IMR-90 (cell line): ENCODE results near the gene SLC12A4.
A peak's percentile ranks its signal among the peaks of the same experiment; 100 is the strongest.

Experiments used
- CTCF ChIP-seq: conservative IDR thresholded peaks from 2 replicates; pipeline ENCODE4 v1.5.1; 2012; ENCODE audit warnings: mild to moderate bottlenecking, low read depth, low read length, improper control_type of control experiment
- FOS ChIP-seq: fragments of 150-350 bp; IDR thresholded peaks from 2 replicates; pipeline ENCODE4 v1.6.1; 2016; ENCODE audit warnings: low read depth, low read length
- MAFK ChIP-seq: IDR thresholded peaks from 2 replicates; pipeline ENCODE4 v1.6.1; 2012; ENCODE audit warnings: low read depth, low read length, improper control_type of control experiment
- MAZ ChIP-seq: IDR thresholded peaks from 2 replicates; pipeline ENCODE4 v1.6.1; 2012; ENCODE audit warnings: low read depth, mild to moderate bottlenecking, low read length, improper control_type of control experiment, moderate library complexity, borderline replicate concordance
- MXI1 ChIP-seq: IDR thresholded peaks from 2 replicates; pipeline ENCODE4 v1.6.1; 2012; ENCODE audit warnings: low read depth, mild to moderate bottlenecking, low read length, moderate library complexity, borderline replicate concordance
- POLR2A ChIP-seq: IDR thresholded peaks from 2 replicates; pipeline ENCODE4 v1.6.1; 2012; ENCODE audit warnings: mild to moderate bottlenecking, low read depth, low read length
- RAD21 ChIP-seq: IDR thresholded peaks from 2 replicates; pipeline ENCODE4 v1.6.1; 2012; ENCODE audit warnings: low read length, improper control_type of control experiment
- RFX5 ChIP-seq: IDR thresholded peaks from 2 replicates; pipeline ENCODE4 v1.8.0; 2012; ENCODE audit warnings: low read depth, mild to moderate bottlenecking, low read length, moderate library complexity
- USF2 ChIP-seq: fragments of 150-350 bp; IDR thresholded peaks from 2 replicates; pipeline ENCODE4 v1.6.1; 2017; ENCODE audit warnings: mild to moderate bottlenecking, antibody characterized with exemption, low read length, low read depth

GRCh38 chr16:67959536-67960329 lies 8.7 kb downstream of the SLC12A4 start:
- TF ChIP-seq CTCF (no peak), POLR2A (no peak), RAD21 (no peak), MAZ (0 out of 2 replicates have a peak, but pooled peaks have one; percentile 28), MXI1 (no peak), MAFK (no peak), USF2 (no peak), FOS (peak; percentile 48; the same call in 1 of the 2 replicates), RFX5 (no peak)
